H1 (cell line): ENCODE results near the gene ZNF672.

Source experiments
- BACH1 ChIP-seq: IDR thresholded peaks from 2 replicates; pipeline ENCODE4 v1.6.1; 2012; ENCODE audit warnings: low read length, improper control_type of control experiment
- EP300 ChIP-seq, 2 experiments: IDR thresholded peaks; 1 replicate in 1 of 2; 2 replicates in 1 of 2; pipeline ENCODE4 v1.6.1; 2011 to 2012; ENCODE audit warnings: low read depth in 2 of 2, low read length in 2 of 2, mild to moderate bottlenecking in 2 of 2, borderline replicate concordance in 1 of 2, inconsistent platforms in 1 of 2, moderate library complexity in 1 of 2
- POLR2A ChIP-seq, 2 experiments: IDR thresholded peaks; 1 replicate in 1 of 2; 2 replicates in 1 of 2; pipeline ENCODE4 v1.6.1; 2011; ENCODE audit warnings: low read depth in 2 of 2, low read length in 2 of 2, mild to moderate bottlenecking in 2 of 2; ENCODE audit errors: control extremely low read depth in 1 of 2
- RNF2 ChIP-seq: fragments of 200-900, 300-1000 bp; sonication (generic); IDR thresholded peaks from 2 replicates; pipeline ENCODE4 v1.7.1; 2016; ENCODE audit warnings: borderline replicate concordance, low read depth, mild to moderate bottlenecking, antibody characterized with exemption, low read length; ENCODE audit not compliant: poor library complexity, severe bottlenecking; ENCODE audit errors: missing control alignments
- TEAD4 ChIP-seq: IDR thresholded peaks from 2 replicates; pipeline ENCODE4 v1.6.1; 2012; ENCODE audit warnings: low read depth, low read length, inconsistent platforms, mixed read lengths
- TF ChIP-seq, protein P1 (sequence below), 3 experiments: IDR thresholded peaks; 1 replicate in 2 of 3; 2 replicates in 1 of 3; pipeline versions ENCODE4 v1.5.1 to v1.6.1; 2011; ENCODE audit warnings: low read length in 3 of 3, mild to moderate bottlenecking in 3 of 3, inconsistent platforms in 2 of 3, low read depth in 1 of 3, moderate library complexity in 1 of 3; ENCODE audit not compliant: insufficient read depth in 1 of 3; ENCODE audit errors: control extremely low read depth in 1 of 3

DNA sequence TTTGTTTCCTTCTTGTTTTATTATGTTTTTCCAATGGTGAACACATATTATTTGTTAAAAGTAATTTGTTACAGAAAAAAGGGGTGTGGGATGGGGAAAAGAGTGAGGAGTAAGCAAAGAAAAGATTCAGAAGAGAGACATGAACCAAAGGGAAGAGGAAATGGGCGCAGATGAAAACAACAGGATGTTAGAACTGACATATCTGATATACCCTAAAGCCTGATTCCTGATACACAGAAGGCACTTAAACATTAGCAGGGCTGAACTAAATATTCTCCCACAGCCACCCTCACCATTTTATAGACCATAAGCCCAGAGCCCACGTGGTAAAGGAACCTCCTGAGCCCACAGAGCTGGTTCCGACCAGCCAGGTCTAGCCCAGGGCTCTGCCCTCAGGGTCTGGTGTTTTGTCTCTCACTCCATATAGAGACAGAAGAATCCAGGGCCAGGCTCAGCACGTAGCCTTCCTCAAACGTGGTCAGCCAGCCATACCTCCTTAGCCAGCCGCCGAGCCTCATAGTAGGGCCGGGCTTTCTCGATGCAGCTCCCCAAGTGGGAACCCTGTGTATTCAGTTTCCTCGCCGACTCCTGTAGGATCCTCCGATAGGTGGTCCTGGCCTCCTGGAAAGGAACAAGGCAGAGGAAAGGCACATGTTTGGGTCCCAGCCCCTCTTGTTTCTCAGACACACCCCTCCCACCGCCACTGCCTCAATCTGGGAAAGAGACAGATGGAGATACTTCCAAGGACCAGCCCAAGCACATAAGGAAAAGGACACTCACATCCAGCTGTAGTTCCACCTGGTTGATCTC is 21.8 kb upstream of the ZNF672 start:
- TF ChIP-seq, protein P1, sequence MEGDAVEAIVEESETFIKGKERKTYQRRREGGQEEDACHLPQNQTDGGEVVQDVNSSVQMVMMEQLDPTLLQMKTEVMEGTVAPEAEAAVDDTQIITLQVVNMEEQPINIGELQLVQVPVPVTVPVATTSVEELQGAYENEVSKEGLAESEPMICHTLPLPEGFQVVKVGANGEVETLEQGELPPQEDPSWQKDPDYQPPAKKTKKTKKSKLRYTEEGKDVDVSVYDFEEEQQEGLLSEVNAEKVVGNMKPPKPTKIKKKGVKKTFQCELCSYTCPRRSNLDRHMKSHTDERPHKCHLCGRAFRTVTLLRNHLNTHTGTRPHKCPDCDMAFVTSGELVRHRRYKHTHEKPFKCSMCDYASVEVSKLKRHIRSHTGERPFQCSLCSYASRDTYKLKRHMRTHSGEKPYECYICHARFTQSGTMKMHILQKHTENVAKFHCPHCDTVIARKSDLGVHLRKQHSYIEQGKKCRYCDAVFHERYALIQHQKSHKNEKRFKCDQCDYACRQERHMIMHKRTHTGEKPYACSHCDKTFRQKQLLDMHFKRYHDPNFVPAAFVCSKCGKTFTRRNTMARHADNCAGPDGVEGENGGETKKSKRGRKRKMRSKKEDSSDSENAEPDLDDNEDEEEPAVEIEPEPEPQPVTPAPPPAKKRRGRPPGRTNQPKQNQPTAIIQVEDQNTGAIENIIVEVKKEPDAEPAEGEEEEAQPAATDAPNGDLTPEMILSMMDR (IDR thresholded peaks at IDR 0.05; ENCODE audit: control extremely low read depth in 1 of 3, insufficient read depth in 1 of 3, low read depth in 1 of 3, low read length in 3 of 3) = no peak
- TF ChIP-seq POLR2A (IDR thresholded peaks at IDR 0.05; ENCODE audit: control extremely low read depth in 1 of 2, low read depth in 2 of 2, low read length in 2 of 2) (no peak), RNF2 (no peak), BACH1 (no peak), TEAD4 (no peak), EP300 (IDR thresholded peaks at IDR 0.05; ENCODE audit: borderline replicate concordance in 1 of 2, low read depth in 2 of 2, low read length in 2 of 2) (no peak)
